Middle frontal gyrus (tissue), 1 donor: ENCODE measurements around the gene FANCE.
"Not testable (repeated sequence)": the region's sequence is repeated elsewhere in the genome, so short reads cannot be mapped to it uniquely, and the experiment has no call there.

ENCODE experiments used
- DNase-seq: peaks from one replicate; pipeline ENCODE4 v3.0.0-alpha.2; 2015; ENCODE audit warnings: low spot score; ENCODE audit errors: extremely low spot score

The FANCE gene

DNA sequence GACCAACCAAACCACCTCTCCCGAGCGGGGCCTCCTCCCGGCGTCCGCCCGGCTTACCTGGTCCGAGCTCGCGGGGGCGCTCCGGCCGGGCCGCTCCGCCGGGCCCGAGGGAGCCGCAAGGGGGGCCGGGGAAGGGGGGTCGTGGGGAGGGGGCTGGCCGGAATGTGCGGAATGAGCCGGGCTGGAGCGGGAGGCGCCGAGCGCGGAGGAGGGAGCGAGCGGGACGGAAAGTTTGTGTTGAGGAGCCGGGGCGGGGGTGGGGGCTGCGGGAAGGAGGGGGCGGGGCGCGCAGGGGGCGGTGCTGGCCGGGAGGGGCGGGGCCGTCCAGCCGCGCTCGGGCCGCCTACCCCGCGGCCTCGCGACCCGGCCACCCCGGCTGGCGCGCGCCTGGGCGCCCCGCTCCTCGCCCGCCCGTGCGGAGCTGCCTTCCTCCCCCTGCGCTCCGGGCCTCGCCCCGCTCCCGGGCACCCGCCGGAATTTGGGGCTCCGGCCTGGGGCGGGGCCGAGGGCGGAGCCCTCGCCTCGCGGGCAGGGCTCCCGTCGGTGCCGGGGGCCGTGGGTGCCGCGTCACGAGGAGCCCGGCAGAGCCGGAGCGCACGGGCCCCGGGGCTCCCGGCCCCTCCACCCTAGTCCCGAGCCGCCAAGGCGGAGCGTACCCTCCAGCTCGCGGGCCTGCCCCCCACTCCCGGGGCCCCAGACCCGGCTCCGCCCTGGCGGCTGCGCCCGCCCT is 44.9 kb downstream of the FANCE start, which contains the start of gene TEAD3:
TEAD3 (minus strand) TSS at position 239 of the 730 bp plus-strand sequence.
- no peak for DNase-seq

GRCh38 chr6:35497571-35498421 is 45.7 kb downstream of the FANCE start:
- no peak for DNase-seq

GRCh38 chr6:35498422-35499067 is 46.4 kb downstream of the FANCE start:
- DNase-seq = no peak

DNA sequence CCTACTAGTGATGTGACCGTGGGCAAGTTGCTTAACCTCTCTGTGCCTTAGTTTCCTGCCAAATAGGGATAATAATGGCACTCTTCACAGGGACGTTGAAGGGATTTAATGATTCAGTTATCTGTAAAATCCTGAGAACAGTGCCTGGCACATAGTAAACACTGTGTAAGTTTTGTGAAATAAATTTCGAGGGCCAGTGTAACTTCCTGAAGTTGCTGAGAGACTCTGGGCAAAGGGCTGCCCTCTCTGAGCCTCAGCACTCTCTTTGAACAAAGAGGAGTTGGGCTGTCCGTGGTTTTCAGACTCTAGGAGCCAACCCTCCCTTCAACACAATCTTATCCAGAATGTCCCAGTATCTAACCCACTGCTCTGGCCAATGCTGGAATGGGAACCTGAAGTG is 47.2 kb downstream of the FANCE start:
- DNase-seq = no peak

GRCh38 chr6:35500782-35501181 is 48.6 kb downstream of the FANCE start:
- DNase-seq = no peak

- no peak for DNase-seq
Observed at GRCh38 chr6:35501784-35502183, 49.6 kb downstream of the FANCE start.

GRCh38 chr6:35503534-35503933 is 51.4 kb downstream of the FANCE start:
- no peak for DNase-seq

DNA sequence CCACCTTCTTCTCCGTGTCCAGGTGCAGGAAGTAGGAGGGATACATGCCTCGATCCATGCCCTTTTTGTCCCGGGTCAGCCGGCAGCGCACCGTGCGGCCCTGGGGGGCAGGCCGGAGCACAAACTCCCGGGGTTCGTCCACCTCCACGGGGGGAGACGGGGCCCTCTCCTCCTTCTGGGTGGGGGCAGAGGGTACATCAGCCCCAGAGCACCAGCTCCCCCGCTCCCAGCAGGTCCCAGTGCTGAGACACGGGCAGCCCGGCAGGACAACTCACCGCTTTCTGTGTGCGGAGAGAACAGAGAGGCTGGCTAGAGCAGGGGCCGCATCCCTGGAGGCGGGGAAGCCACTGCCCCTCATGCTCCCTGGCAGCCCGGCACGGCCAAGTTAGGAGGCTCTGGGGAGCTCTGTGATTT is 53.9 kb downstream of the FANCE start:
- no peak for DNase-seq

GRCh38 chr6:35506536-35506935 is 54.4 kb downstream of the FANCE start:
- DNase-seq = no peak

DNA sequence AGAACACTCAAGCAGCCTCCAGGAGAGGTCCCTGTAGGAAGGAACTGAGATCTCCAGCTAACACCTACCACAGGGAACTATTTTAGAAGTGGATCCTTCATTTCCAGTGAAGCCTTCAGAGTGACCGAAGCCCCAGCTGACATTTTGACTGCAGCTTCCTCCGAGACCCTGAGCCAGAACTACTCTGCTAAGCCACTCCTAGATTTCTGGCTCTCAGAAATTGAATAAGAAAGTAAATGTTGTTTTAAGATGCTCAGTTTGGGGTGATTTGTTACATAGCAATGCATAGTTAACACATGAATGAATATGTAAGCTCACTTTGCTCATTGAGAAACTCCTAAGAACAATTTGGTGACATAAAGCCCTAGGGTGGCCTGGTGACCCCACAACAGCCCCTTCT is 55.1 kb downstream of the FANCE start:
- DNase-seq = no peak

- no peak for DNase-seq
Observed at GRCh38 chr6:35508027-35508426, 55.9 kb downstream of the FANCE start.

DNA sequence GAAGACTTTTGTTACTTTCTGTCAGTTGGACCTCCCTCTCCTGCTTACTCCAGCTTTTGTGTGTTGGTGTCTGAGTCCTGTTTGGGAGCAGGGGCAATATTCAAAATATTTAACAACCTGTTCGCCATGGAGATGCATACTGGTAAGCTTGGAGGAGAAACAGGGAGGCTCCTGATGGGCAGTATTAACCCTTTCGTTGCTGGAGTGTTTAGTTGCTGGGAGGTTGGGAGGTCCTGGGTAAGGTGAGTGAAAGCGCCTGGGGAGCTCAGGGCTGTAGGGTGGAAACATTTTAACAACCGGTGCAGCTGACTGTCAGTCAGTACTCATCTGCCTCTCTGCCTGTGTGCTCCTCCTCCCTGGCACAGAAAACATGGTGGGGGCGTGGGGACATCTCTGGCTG is 56.4 kb downstream of the FANCE start:
- no peak for DNase-seq

DNA sequence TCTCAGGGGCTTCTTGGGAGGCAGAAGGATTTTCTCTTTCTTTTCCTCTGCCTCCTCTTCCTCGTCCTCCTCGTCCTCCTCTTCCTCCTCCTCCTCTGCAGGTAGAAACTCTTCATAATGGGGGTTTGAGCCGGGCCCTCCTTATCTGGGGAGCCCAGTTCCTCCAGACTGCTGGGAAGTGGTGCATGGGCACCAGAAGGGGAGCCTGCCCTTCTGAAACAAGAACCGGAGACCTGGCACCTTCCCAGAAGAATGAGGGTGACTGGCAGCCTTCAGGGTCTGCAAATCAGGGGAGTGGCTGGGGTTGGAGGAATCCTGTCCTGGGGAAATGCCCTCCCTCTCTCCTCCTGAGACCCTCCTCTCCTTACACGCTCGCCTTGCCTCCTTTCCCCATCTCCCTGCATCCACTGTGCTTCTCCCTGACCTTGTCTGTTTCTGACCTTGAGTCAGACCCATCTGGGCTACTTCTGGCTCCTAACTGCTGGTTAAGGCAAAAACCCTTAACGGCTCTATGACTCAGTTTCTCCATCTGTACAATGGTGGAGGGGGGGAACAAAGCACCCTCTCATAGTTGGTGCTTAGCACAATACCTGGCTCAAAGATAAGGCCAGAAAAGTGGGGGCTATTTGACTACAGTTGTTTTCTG is 58.9 kb downstream of the FANCE start:
- no peak for DNase-seq

DNA sequence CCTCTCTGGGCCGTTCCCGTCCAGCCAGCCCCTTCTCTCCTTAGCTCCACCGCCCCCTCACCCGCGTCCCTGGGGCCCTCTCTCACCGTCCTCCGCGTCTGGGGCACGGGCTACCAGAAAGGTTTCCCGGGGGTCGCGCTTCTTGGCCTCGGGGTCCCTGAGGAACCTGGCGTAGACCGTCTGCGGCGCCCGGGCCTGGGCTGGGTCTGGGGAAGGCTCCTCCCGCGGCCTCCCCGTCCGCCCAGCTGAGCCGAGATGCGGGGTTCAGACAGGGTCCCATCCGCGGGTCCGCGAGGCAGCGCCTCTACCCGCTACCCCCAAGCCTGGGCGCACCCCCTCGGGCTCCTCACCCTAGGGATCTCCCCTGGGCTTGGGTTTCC is 59.4 kb downstream of the FANCE start:
- DNase-seq = no peak

DNA sequence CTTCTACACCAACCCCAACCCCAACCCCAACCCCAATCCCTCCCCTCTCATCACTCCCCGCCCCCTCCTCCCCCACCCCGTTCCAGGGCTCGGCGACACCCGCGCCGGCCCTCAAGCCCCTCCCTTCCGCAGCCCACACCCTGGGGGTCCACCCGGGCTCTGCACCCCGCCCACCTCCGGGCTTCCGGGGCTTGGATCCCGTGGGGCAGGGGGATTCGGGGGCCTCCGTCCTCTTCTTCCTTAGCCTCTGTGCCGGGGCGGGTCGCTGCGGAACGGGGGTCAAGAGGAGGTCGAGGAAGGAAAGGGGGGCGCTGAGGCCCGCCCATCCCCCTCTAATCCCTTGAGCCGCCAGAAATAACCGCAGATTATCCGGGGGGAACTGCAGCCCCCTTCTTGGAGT is 59.9 kb downstream of the FANCE start:
- no peak for DNase-seq

DNA sequence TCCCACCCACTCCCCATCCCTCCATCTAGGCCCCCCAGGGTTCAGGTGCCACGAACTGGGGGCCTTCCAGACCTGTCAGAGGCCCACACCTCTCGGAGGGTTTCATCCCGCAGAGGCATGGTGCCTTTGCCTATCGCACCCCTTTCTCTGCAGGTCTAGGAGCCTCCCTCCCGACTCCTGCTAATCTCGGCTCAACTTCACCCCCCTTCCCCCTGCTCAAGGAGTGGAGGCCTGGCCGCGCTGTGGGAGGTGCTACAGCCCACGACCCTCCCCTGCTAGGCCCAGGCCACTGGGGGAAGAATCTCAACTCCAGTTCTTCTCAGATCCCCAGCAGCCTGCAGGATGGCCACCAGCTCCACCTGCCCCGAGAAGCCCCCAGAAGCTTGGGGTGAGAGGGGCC is 60.6 kb downstream of the FANCE start, which contains the start of gene TULP1:
TULP1 (minus strand) TSS at position 157 of the 400 bp plus-strand sequence; CDS start at position 119, 38 bp downstream.
- no peak for DNase-seq

DNA sequence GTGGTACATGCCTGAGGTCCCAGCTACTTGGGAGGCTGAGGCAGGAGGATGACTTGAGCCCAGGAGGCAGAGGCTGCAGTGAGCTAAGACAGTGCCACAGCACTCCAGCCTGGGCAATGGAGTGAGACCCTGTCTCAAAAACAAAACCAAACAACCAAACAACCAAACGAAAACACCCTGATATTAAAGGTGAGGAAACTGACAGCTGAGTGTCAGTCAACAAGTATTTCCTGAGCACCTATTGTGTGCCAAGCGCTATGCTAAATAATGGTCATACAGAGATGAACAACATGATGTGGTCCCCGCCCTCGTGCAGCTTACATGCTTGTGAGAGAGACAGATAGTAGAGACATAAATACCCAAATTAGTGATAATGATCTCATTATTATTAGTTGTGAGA is 62.4 kb downstream of the FANCE start:
- DNase-seq = no peak

DNA sequence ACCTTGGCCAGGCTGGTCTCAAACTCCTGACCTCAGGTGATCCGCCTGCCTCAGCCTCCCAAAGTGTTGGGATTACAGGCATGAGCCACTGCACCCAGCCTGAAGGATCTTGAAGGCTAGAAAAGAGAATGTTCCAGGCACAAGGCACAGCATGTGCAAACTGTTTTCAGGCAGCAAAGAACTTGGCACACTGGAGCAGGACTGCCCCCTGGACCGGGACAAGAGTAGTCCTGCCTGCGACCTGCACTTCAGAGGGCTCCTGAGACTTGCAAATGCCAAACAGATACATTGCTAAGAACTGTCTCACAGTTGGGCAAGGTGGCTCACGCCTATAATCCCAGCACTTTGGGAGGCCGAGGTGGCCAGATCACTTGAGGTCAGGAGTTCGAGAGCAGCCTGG is 63.8 kb downstream of the FANCE start:
- DNase-seq = not testable (repeated sequence)
